MM.1S (cell line): Measurements from ENCODE around the gene SAA1.

Experiments used
- DNase-seq: peaks from one replicate; pipeline ENCODE4 v3.0.0-alpha.2; 2015
- H2AFZ ChIP-seq: fragments of 300-600 bp; sonication (generic); 2 replicates; pipeline ENCODE4 v1.6.0; 2016; ENCODE audit warnings: antibody characterized with exemption, low read length
- H3F3A ChIP-seq: fragments of 300-600 bp; sonication (generic); 2 replicates; pipeline ENCODE4 v1.6.1; 2016; ENCODE audit warnings: mild to moderate bottlenecking, antibody characterized with exemption, low read length, moderate library complexity, mixed read lengths; ENCODE audit not compliant: insufficient read depth
- H3K27ac ChIP-seq: fragments of 300-600 bp; sonication (generic); 2 replicates; pipeline ENCODE4 v1.5.1; 2016; ENCODE audit warnings: mild to moderate bottlenecking, low read length
- H3K27me3 ChIP-seq: fragments of 300-600 bp; sonication (generic); replicated peaks from 2 replicates; pipeline ENCODE4 v1.6.0; 2016; ENCODE audit warnings: low read length; ENCODE audit not compliant: insufficient read depth
- H3K36me3 ChIP-seq: fragments of 300-600 bp; sonication (generic); replicated peaks from 2 replicates; pipeline ENCODE4 v1.6.1; 2016; ENCODE audit warnings: mild to moderate bottlenecking, low read length, mixed read lengths; ENCODE audit not compliant: insufficient read depth
- H3K4me1 ChIP-seq: fragments of 300-600 bp; sonication (generic); 2 replicates; pipeline ENCODE4 v1.6.1; 2016; ENCODE audit warnings: low read length, mixed read lengths
- H3K4me2 ChIP-seq: fragments of 300-600 bp; sonication (generic); 2 replicates; pipeline ENCODE4 v1.6.0; 2016; ENCODE audit warnings: low read depth, low read length
- H3K4me3 ChIP-seq: fragments of 300-600 bp; sonication (generic); 2 replicates; pipeline ENCODE4 v1.5.1; 2016; ENCODE audit warnings: low read length, mixed read lengths
- H3K79me2 ChIP-seq: fragments of 300-600 bp; sonication (generic); 2 replicates; pipeline ENCODE4 v1.6.1; 2016; ENCODE audit warnings: mixed run types, low read length, mixed read lengths
- H3K9ac ChIP-seq: fragments of 300-600 bp; sonication (generic); 2 replicates; pipeline ENCODE4 v1.6.1; 2016; ENCODE audit warnings: low read length, mixed read lengths
- H3K9me2 ChIP-seq: fragments of 300-600 bp; sonication (generic); replicated peaks from 2 replicates; pipeline ENCODE4 v1.6.1; 2016; ENCODE audit warnings: mild to moderate bottlenecking, low read length, mixed read lengths; ENCODE audit not compliant: insufficient read depth
- H3K9me3 ChIP-seq: fragments of 300-600 bp; sonication (generic); replicated peaks from 2 replicates; pipeline ENCODE4 v1.6.1; 2016; ENCODE audit warnings: mild to moderate bottlenecking, low read length, mixed read lengths; ENCODE audit not compliant: insufficient read depth
- H4K20me1 ChIP-seq: fragments of 300-600 bp; sonication (generic); 2 replicates; pipeline ENCODE4 v1.6.1; 2016; ENCODE audit warnings: mild to moderate bottlenecking, low read length, moderate library complexity, mixed read lengths; ENCODE audit not compliant: insufficient read depth
- EZH2 ChIP-seq: fragments of 300-600 bp; sonication (generic); optimal IDR thresholded peaks from 2 replicates; pipeline ENCODE3; 2017; ENCODE audit warnings: low read depth, mild to moderate bottlenecking, antibody characterized with exemption, low read length, mixed read lengths
- EZH2phosphoT487 ChIP-seq: fragments of 300-600 bp; sonication (generic); IDR thresholded peaks from 2 replicates; pipeline ENCODE4 v1.6.1; 2018; ENCODE audit warnings: antibody characterized with exemption, low read length
- TF ChIP-seq, protein P1 (sequence below): fragments of 300-600 bp; sonication (generic); IDR thresholded peaks from 2 replicates; pipeline ENCODE4 v1.5.1; 2016; ENCODE audit warnings: antibody characterized with exemption, low read length, mixed read lengths

SAA1 gene

GRCh38 chr11:18236664-18237356, 29.3 kb upstream of the SAA1 start, which contains the start of gene SAA4:
TSS of gene SAA4 (minus strand) at chr11:18236802. CDS start at chr11:18235926, 876 bp downstream.
- Histone ChIP-seq H3K36me3 (no peaks in the 10 kb centered on the region), H2AFZ (no peak within 1 kb of the TSS), H4K20me1 (no peaks in the 10 kb centered on the region), H3K4me1 (no peaks in the 10 kb centered on the region), H3K27me3 (peaks cover 4% of the 10 kb centered on the region; the same call in 1 of the 2 replicates), H3K79me2 (no peaks in the 10 kb centered on the region), H3K27ac (no peak within 1 kb of the TSS), H3K9me3 (no peaks in the 10 kb centered on the region), H3K4me2 (no peak within 1 kb of the TSS), H3K9ac (no peak within 1 kb of the TSS), H3F3A (no peaks in the 10 kb centered on the region), H3K9me2 (no peaks in the 10 kb centered on the region), H3K4me3 (no peak within 1 kb of the TSS)
- DNase-seq: no peak
- TF ChIP-seq EZH2: no peak
- TF ChIP-seq EZH2phosphoT487: no peak
- TF ChIP-seq, protein P1, sequence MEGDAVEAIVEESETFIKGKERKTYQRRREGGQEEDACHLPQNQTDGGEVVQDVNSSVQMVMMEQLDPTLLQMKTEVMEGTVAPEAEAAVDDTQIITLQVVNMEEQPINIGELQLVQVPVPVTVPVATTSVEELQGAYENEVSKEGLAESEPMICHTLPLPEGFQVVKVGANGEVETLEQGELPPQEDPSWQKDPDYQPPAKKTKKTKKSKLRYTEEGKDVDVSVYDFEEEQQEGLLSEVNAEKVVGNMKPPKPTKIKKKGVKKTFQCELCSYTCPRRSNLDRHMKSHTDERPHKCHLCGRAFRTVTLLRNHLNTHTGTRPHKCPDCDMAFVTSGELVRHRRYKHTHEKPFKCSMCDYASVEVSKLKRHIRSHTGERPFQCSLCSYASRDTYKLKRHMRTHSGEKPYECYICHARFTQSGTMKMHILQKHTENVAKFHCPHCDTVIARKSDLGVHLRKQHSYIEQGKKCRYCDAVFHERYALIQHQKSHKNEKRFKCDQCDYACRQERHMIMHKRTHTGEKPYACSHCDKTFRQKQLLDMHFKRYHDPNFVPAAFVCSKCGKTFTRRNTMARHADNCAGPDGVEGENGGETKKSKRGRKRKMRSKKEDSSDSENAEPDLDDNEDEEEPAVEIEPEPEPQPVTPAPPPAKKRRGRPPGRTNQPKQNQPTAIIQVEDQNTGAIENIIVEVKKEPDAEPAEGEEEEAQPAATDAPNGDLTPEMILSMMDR: no peak

DNA sequence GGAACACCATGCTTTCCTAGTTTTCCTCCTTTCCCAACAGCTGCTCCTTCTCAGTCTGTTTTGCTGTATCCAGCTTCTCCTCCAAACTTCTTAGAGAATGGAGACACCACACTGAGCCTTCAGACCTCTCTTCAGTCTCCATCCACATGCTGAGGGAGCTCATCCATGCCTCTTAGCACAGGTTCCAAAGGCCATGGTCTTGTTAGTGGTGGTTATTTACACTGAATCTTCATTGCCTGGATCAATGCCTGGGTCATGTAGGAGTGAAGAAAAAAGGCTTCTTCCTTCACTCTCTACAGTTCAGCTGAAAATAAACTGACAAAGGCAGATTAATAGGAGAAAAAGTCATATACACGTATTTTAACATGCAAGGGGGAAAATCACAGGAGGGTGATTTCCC, 26.4 kb upstream of the SAA1 start:
- no peak for DNase-seq
- H3F3A ChIP-seq: no peaks in the 10 kb centered on the region
- no peaks in the 10 kb centered on the region for H4K20me1 ChIP-seq
- no peak overlapping the region for H3K4me2 ChIP-seq
- no peaks in the 10 kb centered on the region for H3K9me2 ChIP-seq
- H3K79me2 ChIP-seq: no peaks in the 10 kb centered on the region
- H3K9me3 ChIP-seq: no peaks in the 10 kb centered on the region
- H3K9ac ChIP-seq: no peak overlapping the region
- TF ChIP-seq, protein P1: no peak
- TF ChIP-seq EZH2phosphoT487: no peak
- no peak for TF ChIP-seq EZH2
- no peaks in the 10 kb centered on the region for H3K36me3 ChIP-seq
- H3K27ac ChIP-seq: no peak overlapping the region
- peaks cover 4% of the 10 kb centered on the region; the same call in 1 of the 2 replicates for H3K27me3 ChIP-seq
- peaks cover 4% of the 10 kb centered on the region; the same call in 1 of the 2 replicates for H3K4me1 ChIP-seq
- no peak overlapping the region for H2AFZ ChIP-seq
- H3K4me3 ChIP-seq: no peak overlapping the region

DNA sequence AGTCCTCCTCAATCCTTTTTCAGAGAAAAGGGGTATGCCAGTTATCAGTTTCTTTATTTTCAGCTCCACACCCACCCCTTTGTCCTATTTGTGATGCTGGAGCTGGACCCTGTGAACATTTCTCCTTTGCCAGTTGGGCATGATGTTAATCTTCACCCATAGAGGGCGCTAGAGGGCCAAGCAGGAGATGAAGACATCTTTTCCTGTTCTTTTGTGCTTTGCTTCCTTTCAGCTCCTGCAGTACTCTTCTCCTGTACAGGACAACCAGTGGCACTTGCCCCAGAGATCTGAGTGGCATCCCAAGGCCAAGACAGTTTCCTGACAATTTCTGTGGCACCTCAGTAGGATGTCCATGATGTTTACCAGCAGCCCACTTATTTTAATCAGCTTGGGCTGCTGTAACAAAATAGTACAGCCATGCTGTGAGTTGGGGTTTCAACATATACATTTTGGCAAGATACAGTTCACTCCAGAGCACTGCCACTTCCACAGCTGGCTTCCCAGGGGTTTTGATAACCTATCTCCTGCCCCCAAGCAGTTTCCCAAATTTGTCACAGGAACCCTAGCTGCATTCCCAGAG, 22.2 kb upstream of the SAA1 start:
- no peak overlapping the region for H3K4me2 ChIP-seq
- TF ChIP-seq EZH2 (no peak), EZH2phosphoT487 (no peak)
- TF ChIP-seq, protein P1: peak; percentile 88
- peak; percentile 68 for DNase-seq
- peaks cover 4% of the 10 kb centered on the region; the same call in 1 of the 2 replicates for H3K4me1 ChIP-seq
- H3K9me3 ChIP-seq: no peaks in the 10 kb centered on the region
- no peaks in the 10 kb centered on the region for H3K9me2 ChIP-seq
- H3K9ac ChIP-seq: no peak overlapping the region
- H3K36me3 ChIP-seq: no peaks in the 10 kb centered on the region
- peak overlapping the region; percentile 44 for H2AFZ ChIP-seq
- H3K27ac ChIP-seq: no peak overlapping the region
- H3K4me3 ChIP-seq: no peak overlapping the region
- no peaks in the 10 kb centered on the region for H4K20me1 ChIP-seq
- H3K79me2 ChIP-seq: no peaks in the 10 kb centered on the region
- no peaks in the 10 kb centered on the region for H3K27me3 ChIP-seq
- H3F3A ChIP-seq: peaks cover 5% of the 10 kb centered on the region; the same call in 1 of the 2 replicates
